ENCODE data around the gene MAN1A1.
"Not testable (repeated sequence)": the region's sequence is repeated elsewhere in the genome, so short reads cannot be mapped to it uniquely, and the experiment has no call there.

The MAN1A1 gene

DNA sequence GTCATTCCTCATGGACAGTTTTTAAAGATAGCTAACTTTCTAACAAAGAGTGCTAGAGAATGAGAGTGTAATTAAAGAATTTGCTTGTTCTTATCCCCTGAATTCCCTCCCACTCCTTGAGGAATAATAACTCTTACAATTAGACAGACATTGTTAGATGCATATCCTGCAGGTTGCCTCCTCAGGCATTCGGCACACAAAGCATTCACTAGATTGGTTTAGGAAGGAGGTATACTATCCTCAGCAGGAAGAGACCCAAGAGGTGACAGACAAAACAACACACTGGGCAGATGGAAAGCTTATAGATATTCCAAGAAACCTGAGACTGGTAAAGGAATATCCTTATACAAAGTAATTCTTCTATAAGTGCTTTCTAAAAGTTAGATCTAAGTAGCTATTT, 162.0 kb downstream of the MAN1A1 start:
- DNase-seq, result no peak

DNA sequence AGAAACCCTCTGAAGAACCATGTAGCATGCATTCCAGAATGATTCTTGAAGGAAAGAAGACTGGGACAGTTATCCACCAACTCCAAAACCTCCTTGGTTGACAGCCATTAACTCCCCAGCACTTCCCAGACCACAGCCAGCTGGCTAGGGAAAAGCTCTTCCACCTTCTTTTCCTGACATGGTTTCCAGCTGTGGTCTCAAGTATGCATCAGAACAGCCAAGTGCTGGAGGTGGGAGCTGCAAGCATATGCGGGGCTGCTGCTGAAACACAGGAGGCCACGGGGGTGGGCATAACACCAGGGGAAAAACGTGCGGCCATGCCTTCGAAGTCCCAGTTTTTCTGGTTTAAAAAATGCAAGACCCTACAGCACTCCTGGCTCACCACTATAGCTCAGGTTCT, 163.1 kb downstream of the MAN1A1 start:
- DNase-seq, result no peak

DNA sequence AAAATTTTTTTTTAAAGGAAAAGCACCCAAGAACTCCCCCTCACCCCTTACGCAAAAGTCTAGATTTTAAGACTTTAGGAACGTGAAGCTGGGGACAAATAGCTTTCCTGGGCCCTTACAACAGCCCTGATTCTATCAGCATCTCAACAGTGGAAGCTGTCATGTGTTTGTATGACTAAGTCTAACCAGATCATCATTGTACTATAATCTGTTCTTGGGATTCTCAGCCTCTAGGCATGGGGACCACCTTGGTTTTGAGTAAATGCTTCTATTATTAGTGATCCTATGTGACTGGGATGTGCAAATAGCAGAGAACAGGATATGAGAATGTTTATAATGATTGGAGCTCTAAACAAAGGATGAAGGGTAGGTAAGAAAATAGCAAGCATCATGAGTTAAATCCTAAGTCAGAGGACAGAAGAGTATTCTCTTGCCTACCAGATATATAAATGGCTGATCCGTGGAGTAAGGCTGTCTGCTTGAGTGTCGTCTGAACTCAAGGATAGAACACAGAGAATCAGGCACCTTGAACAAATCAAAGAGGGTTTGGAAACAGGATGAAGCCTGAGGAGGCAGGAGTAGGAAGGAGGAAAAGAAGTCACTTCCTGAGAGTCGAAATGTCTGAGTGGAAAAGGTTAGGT, 165.4 kb downstream of the MAN1A1 start:
- no peak for DNase-seq

DNA sequence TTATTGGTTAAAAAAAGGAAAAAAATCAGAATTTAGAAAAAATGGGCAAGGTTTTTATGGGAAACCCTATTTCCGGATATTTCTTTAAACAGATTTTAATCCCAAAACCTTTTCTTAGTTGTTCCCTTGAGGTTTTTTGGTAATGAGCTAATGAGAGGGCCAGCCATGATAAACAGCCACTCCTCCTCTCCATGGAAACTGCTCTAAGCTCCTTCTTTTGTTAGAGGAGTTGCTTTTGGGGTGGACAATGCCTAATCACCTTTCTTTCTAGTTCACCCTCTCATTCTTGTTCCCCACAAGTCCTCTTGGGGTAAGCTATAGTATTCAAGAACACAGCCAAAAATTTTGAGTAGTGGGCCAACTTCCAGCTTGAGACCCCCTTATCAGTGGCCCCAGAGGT, 166.1 kb downstream of the MAN1A1 start:
- no peak for DNase-seq

DNA sequence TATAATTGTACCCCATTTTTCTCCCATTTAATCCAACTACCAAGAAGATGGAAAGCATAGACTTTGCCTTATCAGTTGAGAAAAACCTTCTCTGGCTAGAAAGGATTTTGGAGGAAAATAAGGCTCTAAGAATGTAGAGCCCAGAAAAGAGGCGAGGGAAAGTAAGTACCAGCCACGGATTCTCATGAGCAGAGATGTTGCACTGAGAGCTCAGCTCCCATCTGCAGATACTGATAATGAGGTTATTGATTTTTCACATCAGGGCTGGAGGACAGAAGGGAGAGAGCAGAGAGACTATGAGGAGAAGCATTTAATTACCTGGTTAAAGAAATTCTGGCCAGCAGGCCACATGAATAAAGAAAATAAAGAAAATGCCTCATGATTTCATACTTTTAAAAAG, 166.7 kb downstream of the MAN1A1 start:
- no peak for DNase-seq

DNA sequence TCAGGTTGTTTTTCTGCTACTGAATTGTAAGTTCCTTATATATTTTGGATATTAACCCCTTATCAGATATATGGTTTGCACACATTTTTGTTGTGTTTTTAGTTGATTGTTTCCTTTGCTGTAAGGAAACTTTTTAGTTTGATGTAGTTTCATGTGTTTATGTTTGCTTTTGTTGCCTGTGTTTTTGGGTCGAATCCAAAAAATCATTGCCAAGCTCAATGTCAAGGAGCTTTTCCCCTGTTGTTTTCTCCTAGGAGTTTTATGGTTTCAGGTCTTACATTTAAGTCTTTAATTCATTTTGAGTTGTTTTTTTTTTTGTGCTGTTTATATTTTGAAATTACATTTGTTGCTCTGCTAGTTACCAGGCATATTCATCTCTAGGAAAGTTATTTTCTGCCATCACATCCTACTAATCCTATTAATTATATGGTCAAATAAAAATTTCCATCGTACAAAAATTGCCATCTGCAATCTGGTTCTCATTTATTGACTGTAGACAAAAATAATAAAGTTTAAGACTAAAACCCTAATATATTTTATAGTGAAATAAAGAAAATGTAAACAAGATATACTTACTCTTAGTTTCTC, 167.3 kb downstream of the MAN1A1 start:
- DNase-seq, result no peak

DNA sequence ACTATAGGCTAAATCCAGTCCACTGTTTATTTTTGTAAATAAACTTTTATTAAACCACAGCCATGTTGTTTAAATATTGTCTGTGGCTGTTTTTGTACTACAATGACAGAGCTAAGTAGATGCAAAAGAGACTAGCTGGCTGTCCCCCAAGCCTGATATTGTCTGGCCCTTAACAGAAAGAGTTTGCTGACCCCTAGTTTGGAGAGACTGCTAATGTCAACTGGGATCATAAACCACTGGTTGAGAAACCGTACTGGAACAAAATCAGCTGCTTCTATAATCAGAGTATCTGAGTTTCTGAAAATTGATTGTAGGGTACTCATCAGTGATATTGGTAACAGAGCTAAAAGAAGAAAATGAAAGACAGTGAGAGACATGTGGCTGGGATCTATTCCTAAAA, 168.5 kb downstream of the MAN1A1 start:
- DNase-seq, result no peak

DNA sequence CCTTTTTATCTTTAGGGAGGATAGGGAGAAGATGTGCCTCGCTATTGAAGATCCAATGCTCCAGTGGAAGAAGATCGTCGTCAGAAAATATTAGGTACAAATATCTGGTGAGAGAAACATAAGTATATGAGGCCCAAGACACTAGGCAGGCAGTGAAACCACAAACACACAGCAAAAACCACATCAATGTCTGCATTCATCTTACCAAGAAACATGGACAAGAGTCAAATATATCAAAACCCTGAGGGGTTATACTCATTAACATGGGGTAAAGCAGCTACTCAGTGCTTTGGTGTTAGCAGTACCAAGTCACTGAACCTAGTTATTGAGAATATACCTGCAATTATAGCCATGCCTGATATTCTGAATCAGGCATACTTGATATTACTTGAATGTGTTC, 169.7 kb downstream of the MAN1A1 start:
- DNase-seq, result no peak

DNA sequence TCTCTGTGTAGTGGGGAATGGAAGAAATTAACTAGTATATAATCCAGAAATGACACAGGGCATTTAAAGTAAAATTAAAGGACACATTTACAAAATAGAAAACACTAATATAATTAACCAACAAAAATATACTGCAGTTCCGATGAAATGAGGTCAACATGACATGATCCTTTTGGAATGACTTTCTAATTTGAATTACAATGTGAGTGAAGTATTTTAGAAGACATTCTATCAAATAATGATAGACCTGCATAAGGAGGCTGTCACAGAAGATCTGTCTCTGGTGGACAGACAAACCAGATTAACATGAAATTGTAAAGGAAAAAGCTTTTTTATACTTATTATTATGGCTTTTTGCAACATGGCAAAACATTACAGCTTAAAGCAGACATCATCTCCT, 170.5 kb downstream of the MAN1A1 start:
- no peak for DNase-seq

DNA sequence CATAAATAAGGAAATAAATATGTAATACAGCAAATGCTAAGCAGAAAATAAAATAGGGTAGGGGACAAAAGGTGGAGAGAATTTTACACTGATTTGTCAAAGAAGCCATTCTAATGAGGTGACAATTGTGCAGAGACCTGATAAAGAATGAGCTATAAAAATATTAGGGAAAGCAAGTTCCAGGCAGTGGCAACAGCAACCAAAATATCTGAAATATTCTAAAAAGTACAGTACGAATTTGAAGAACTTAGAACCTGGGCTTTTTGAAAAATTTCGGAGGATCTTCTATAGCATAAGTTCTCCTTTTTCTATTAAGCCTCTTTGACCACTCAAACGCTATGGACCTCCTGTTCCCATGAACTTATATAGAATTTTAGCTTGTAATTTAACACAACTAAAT, 173.1 kb downstream of the MAN1A1 start:
- DNase-seq, result no peak

DNA sequence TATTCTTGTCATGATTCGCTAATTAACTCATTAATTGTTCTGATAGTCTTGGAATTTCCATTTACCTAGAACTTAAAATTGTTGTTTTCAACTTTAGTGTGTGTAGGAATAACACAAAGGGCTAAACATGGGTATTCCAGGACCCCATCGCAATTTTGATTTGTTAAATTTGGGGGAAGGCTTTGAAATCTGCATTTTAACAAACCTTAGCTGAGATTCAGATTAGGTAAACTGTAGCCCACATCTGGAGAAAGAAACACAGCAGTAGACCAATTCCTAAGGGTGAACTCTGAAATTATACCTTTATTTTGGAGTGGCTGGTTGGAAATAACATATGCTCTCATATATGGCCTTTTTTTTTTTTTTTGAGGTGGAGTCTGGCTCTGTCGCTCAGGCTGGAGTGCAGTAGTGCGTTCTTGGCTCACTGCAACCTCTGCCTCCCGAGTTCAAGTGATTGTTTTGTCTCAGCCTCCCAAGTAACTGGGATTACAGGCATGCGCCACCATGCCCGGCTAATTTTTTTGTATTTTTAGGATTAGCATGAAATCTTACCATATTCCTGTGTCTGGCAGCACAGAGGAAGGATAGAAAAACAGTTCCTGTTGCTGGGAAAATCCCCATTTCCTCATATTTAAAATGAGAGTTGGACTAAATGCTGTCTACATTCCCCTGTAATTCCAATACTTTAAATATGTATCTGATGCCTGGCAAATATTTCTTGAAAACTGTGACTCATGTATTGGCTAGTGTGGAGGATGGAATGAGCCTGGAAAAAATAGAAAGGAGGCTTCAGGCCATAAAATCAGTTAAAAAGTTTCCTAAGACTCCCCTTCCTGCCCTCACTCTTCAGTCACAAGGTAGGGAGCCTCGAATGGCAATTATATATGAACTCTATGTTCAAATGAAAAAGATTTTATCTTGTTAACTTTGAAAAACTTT, 174.4 kb downstream of the MAN1A1 start:
- no peak for DNase-seq

DNA sequence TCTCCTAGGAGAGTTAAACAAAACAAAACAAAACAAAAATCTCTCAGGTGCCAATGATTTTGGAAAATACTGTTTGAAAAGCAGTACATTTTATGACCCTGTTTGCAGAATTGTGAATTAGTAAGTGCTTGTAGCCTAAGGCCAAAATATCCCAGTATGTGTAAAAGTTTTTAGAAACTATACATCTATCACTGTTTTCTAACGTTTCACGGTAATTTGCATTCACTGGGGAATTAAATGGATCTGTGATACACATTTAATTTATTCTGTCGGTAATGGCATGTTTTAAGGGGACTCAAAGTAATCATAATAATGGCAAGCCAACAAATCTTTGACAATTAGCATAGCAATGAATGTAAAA, 175.5 kb downstream of the MAN1A1 start:
- DNase-seq, result no peak

DNA sequence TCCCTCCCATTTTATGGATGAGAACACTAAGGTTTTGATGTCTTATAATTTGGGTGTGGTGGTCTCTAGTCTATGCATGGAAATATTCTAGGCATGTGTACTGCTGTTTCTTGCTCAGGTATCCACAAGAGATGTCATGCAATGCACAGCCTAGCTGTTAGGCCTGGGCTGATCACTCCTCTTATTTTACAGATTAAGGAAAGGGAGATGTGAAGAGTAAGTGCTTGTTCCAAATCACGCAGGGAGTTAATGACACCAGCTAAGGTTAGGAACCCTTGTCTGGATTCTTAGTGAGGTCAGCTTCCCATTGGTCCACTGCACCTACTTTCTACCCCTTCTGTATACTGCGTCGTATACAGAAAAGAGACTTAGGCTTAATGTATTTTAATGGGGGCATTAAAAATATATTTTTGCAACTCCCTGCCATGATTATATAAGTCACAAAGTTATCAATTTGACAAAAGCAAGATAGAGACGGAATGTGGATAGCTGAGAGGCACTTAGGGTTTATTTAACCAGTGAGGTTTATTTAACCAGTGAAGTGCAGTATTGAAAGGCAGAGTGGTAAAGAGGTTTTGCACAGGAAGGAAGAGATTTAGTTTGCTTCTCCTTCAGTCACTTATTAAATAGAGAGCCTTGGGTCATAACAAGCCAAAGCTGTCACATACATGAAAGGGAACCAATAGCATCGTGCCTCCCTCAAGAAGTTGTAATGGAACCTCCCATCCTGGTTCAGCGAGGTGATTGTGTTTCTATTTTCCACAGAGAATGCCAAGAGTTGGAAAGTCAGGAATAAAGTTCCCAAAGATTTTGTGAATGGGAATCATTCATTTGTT, 176.1 kb downstream of the MAN1A1 start:
- DNase-seq, result no peak

DNA sequence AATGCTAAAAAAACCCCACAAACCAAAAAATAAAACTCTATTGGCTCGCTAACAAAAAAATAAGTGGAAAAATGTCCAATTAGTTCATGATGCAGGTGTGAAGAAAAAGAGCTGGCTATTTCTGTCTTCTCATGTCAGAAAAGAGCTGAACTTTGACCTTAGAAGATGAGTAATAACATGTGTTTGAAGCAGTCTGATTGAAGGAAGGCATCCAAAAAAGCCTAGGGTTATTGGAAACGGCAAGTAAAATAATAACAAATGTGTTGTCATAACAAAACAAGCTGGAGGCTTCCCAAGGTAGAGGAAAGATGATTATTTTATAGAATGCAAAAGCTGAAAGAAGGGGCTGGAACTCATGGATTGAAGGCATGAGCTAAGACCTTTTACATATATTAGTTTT, 176.7 kb downstream of the MAN1A1 start:
- DNase-seq, result no peak

DNA sequence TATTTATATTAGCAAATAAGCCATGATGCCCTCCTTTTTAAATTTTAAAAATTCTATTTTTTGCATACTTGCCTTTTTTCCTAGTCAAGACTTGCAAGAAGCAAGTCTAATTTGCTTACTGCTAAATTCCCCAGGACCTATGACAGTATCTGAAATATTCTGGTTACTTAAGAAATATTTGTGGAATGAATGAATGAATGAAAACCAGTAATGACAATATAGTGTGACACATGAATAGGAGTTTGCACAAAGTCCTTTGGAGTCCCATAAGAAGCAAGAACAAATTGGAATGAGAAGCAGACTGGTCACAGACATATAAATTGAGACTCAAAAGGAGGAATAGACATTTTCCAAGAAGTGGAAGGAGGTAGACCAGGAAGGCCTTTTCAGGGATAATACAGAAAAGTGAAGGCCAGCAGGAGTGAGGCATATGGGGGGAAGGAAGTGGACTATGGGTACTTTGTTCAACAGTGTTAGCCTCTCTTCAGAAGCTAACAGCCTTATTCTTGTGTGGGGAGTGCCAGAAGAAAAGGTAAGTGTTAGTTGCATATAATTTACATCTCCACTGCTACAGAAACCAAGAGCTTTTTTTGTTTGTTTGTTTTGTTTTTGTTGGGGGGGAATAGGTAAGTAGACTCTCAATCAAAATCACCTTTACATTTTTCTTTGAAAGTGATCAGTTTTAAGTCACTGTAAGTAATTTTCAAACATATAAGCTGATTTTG, 177.5 kb downstream of the MAN1A1 start:
- DNase-seq, result no peak

DNA sequence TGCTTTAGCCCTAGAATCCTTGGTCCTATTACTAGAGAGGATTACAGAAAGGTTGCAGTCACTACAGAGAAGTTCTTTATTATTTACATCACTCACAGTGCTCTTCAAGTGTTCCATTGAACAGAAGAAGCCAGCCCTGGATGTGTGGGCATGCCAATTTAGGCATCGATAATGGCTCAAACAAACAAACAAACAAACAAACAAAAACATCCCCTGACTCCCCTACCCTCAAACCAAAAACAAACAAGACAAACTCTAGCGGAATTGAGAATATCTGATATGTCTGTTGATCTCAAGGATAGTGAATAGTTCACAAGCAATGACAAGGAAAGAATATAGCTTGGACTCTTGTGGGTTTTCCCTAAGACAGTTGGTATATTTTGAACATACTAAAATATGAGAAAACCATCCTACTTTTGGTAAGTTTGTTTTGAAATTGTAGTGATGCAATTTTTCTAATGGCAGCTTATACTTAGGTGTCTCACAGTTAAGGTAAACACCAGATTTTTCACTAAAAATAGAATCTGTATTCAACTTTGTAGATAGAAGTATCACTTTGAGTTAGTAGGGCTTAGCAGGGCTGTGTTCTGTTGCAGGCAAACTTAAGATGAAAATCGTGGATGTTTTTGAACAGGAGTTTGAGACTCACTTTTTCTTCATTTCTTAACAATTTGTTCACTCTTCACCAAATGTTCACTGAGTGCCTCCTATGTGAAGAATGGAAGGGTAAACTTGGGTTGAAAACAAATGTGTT, 178.3 kb downstream of the MAN1A1 start:
- no peak for DNase-seq

DNA sequence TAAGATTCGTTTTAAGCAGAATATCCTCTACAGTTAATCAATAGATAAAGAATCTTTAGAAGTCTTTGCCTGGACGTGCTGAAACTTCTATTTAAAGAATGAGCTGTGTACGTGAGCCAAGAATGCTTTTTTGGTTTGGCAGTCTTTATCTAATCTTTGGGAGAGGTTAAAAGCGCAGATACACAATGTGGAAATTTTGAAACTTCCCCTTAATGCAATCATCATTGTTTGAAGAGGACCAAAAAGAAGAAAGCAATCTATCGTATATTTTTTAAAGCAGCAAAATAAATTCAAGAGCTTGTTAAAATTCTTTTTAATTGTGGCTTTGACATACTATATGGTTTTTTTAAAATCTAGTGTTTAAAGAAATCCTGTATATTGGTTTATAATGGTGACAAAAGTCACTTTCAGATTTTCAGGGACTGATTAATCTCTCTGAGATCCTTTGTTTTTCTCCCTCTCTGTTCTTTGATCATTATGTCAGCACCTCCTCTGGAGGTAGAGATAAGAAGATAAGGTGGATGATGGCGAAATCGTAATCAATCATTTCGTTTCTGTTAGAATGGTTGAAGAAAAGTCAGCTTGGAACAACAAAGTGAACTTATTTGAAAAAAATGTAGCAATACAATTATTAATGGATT, 179.0 kb downstream of the MAN1A1 start:
- DNase-seq, result no peak

DNA sequence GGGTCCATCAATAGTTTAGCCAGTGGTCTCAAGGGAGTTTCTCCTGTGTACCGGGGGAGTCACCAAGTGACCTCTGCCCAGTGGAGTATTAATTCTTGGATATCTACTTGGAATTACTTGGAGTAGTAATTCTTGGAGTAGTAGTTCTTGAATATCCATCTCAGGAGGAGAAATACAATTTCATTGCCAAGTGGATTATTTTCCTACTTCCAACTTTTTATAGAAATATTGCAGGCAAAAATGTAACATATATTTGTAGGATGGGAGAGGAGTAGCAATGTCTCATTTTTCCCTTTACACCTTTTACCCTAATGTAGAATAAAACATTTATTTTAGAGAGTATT, 179.5 kb downstream of the MAN1A1 start:
- no peak for DNase-seq

DNA sequence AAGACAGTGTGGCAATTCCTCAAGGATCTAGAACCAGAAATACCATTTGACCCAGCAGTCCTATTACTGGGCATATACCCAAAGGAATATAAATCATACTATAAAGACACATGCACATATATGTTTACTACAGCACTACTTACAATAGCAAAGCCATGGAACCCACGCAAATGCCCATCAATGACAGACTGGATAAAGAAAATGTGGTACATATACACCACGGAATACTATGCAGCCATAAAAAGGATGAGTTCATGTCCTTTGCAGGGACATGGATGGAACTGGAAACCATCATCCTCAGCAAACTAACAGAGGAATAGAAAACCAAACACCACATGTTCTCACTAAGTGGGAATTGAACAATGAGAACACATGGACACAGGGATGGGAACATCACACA, 180.2 kb downstream of the MAN1A1 start:
- not testable (repeated sequence) for DNase-seq

DNA sequence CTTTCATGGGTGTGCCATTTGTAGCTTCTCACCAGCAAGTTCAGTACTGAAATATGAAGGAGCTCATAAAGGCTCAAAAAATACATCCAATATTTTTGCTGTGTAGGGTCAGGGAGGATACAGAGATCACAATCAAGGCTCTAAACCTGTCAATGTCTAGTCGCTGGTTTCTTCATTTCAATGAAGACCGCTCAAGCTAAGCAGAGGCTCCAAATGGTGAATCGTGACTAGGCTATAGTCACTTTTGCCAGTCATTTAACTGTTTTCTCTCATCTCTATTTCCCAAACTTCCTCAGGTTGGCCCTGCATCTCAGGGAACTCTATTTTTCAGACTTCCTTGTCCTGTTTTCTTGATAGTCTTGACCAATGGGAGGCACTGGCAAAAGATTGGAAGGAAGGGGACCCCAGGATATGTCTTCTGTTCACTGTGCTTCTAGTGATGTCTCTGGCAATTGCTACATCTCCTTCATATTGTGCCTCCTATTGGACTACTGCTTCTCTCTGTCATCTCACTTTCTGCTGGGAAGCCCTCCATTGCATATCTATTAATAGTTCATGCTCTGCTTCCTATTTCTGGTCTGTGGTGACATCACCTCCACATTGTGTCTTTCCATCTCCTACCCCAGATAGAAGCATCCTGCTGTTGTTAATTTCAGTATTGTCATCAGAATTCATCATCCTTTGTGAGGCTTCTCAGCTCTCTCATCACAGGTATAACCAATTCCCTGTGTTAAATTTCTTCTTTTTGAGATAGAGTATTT, 183.4 kb downstream of the MAN1A1 start:
- no peak for DNase-seq

DNA sequence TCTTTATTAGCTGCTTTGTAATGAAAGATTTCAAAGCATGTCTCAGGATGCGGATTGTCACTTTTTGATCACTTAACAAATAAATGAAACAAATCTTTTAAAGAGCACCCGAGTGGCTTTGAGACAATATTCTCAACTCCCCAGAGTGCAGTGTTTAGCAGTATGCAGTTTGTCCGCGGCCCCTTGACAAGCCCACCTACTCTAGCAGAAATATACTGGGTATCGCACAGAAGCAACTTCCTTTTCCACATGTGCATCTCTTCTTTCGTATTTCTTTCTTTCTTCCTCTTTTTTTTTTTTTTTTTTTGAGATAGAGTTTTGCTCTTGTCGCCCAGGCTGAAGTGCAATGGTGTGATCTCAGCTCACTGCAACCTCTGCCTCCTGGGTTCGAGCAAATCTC, 186.6 kb downstream of the MAN1A1 start:
- DNase-seq, result no peak

Measured in stimulated activated naive CD4-positive, alpha-beta T cell treated with Interleukin-2 at 50 U/mL for 16 hours (primary cell).